ENCODE data around the gene EXOG.

Gene EXOG

GRCh38 chr3:38549957-38550840, 54.1 kb downstream of the EXOG start:
- H3K36me3 ChIP-seq (ENCODE audit: control insufficient read depth in 1 of 2, insufficient read depth in 2 of 2, low read length in 2 of 2), result no peaks in the 10 kb centered on the region
- WGBS (ENCODE audit: extremely low coverage, insufficient coverage, insufficient read length), result no CpG with 5 or more reads among the region's 33 CpGs
- H4K8ac ChIP-seq (ENCODE audit: low read depth, low read length), result no peak overlapping the region

DNA sequence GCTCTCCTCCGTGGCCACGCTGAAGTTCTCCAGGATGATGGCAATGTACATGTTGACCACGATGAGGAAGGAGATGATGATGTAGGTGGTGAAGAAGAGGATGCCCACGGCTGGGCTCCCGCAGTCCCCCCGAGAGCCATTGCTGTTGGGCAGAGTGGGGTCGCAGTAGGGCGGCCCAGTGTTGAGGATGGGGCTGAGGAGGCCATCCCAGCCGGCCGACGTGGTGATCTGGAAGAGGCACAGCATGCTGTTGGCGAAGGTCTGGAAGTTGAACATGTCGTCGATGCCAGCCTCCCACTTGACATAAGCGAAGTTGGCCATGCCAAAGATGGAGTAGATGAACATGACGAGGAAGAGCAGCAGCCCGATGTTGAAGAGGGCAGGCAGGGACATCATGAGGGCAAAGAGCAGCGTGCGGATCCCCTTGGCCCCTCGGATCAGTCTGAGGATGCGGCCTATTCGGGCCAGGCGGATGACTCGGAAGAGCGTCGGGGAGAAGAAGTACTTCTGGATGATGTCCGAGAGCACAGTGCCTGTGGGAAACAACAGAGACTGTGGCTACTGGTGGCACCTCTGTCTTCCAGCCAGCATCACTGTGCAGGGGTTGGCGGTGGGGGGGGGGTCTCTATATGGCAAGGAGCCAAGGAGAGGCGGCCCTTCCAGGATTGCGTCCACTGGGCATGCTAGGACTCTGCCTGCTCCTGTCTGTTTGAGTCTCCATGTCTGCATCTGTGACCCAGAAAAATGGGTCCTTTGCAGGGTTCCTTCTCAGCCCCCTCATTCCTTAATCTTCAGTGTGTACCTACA, 55.1 kb downstream of the EXOG start:
- Histone ChIP-seq H3K18ac (ENCODE audit: low read length) (no peak overlapping the region), H4K8ac (ENCODE audit: low read depth, low read length) (no peak overlapping the region), H2BK12ac (ENCODE audit: low read length) (no peak overlapping the region), H3K4me2 (ENCODE audit: low read length) (no peak overlapping the region), H3K4me1 (ENCODE audit: control insufficient read depth in 1 of 2, insufficient read depth in 2 of 2, low read length in 2 of 2) (peaks cover 8 to 10% of the 10 kb centered on the region in 2 experiments), H3K9me3 (ENCODE audit: insufficient read depth, low read depth, low read length) (peaks cover 3% of the 10 kb centered on the region), H3K27ac (ENCODE audit: low read depth, low read length) (no peak overlapping the region), H3K23ac (ENCODE audit: low read length) (no peak overlapping the region), H3K9ac (ENCODE audit: low read length) (no peak overlapping the region), H3K4me3 (ENCODE audit: low read depth, low read length) (no peak overlapping the region), H3K4ac (ENCODE audit: low read depth, low read length) (no peak overlapping the region), H3K79me1 (ENCODE audit: low read length) (no peaks in the 10 kb centered on the region), H4K12ac (ENCODE audit: low read depth, low read length) (no peak overlapping the region), H3K27me3 (ENCODE audit: insufficient read depth, low read length) (no peaks in the 10 kb centered on the region), H4K91ac (ENCODE audit: low read depth, low read length) (no peak overlapping the region), H2AK5ac (ENCODE audit: low read length) (no peak overlapping the region), H3K79me2 (ENCODE audit: control insufficient read depth, insufficient read depth, low read length, poor library complexity) (no peaks in the 10 kb centered on the region), H2BK120ac (ENCODE audit: insufficient read depth, low read length, poor library complexity) (no peak overlapping the region), H2BK5ac (ENCODE audit: low read depth, low read length, poor library complexity) (no peak overlapping the region), H3K14ac (ENCODE audit: low read length) (no peak overlapping the region), H3K36me3 (ENCODE audit: control insufficient read depth in 1 of 2, insufficient read depth in 2 of 2, low read length in 2 of 2) (no peaks in the 10 kb centered on the region), H2AFZ (ENCODE audit: insufficient read depth, low read length, poor library complexity) (no peak overlapping the region)
- no CpG with 5 or more reads among the region's 30 CpGs for WGBS (ENCODE audit: extremely low coverage, insufficient coverage, insufficient read length)
- no peak for DNase-seq

More at GRCh38 chr3:38549957-38550840, 54.1 kb downstream of the EXOG start:
- peaks cover 3% of the 10 kb centered on the region for H3K9me3 ChIP-seq (ENCODE audit: insufficient read depth, low read depth, low read length)
- no peak overlapping the region for H4K12ac ChIP-seq (ENCODE audit: low read depth, low read length)
- H3K79me2 ChIP-seq (ENCODE audit: control insufficient read depth, insufficient read depth, low read length, poor library complexity), result no peaks in the 10 kb centered on the region
- no peak overlapping the region for H3K27ac ChIP-seq (ENCODE audit: low read depth, low read length)
- no peak overlapping the region for H4K91ac ChIP-seq (ENCODE audit: low read depth, low read length)
- H3K4me1 ChIP-seq (ENCODE audit: control insufficient read depth in 1 of 2, insufficient read depth in 2 of 2, low read length in 2 of 2), result peaks cover 8 to 10% of the 10 kb centered on the region in 2 experiments
- H3K18ac ChIP-seq (ENCODE audit: low read length), result no peak overlapping the region
- no peak overlapping the region for H2BK12ac ChIP-seq (ENCODE audit: low read length)
- no peaks in the 10 kb centered on the region for H3K27me3 ChIP-seq (ENCODE audit: insufficient read depth, low read length)
- no peak overlapping the region for H3K4me3 ChIP-seq (ENCODE audit: low read depth, low read length)
- H3K79me1 ChIP-seq (ENCODE audit: low read length), result no peaks in the 10 kb centered on the region
- no peak for DNase-seq
- H2BK120ac ChIP-seq (ENCODE audit: insufficient read depth, low read length, poor library complexity), result no peak overlapping the region
- no peak overlapping the region for H2AK5ac ChIP-seq (ENCODE audit: low read length)
- no peak overlapping the region for H2AFZ ChIP-seq (ENCODE audit: insufficient read depth, low read length, poor library complexity)
- no peak overlapping the region for H3K4me2 ChIP-seq (ENCODE audit: low read length)
- H3K14ac ChIP-seq (ENCODE audit: low read length), result no peak overlapping the region
- no peak overlapping the region for H3K23ac ChIP-seq (ENCODE audit: low read length)
- no peak overlapping the region for H2BK5ac ChIP-seq (ENCODE audit: low read depth, low read length, poor library complexity)
- H3K4ac ChIP-seq (ENCODE audit: low read depth, low read length), result no peak overlapping the region
- no peak overlapping the region for H3K9ac ChIP-seq (ENCODE audit: low read length)

DNA sequence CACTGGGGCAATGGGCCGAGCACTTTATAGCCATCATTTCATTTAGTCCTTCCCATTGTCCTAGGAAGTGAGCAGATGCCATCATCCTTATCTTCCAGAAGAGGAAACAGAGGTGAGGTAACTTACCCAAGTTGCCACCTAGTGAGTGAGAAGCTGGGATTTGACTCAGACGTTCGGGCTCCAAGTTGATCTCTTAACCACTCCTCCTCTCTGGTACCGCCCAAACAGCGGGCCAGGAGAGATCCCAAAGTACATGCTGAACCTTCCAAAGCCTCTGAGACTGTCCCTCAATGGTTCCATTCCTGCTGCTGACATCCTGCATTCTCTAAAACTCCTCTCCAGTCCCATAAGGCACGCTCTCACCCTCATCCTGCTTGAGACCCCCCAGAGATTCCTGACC, 56.2 kb downstream of the EXOG start:
- H4K12ac ChIP-seq (ENCODE audit: low read depth, low read length), result no peak overlapping the region
- H3K4me1 ChIP-seq (ENCODE audit: control insufficient read depth in 1 of 2, insufficient read depth in 2 of 2, low read length in 2 of 2), result peaks cover 8 to 10% of the 10 kb centered on the region in 2 experiments
- H3K27ac ChIP-seq (ENCODE audit: low read depth, low read length), result no peak overlapping the region
- H3K14ac ChIP-seq (ENCODE audit: low read length), result no peak overlapping the region
- H3K4ac ChIP-seq (ENCODE audit: low read depth, low read length), result no peak overlapping the region
- no peak overlapping the region for H4K91ac ChIP-seq (ENCODE audit: low read depth, low read length)
- peaks cover 5% of the 10 kb centered on the region for H3K9me3 ChIP-seq (ENCODE audit: insufficient read depth, low read depth, low read length)
- no peak overlapping the region for H2BK5ac ChIP-seq (ENCODE audit: low read depth, low read length, poor library complexity)
- no CpG with 5 or more reads among the region's 6 CpGs for WGBS (ENCODE audit: extremely low coverage, insufficient coverage, insufficient read length)
- no peaks in the 10 kb centered on the region for H3K79me2 ChIP-seq (ENCODE audit: control insufficient read depth, insufficient read depth, low read length, poor library complexity)
- no peak overlapping the region for H3K23ac ChIP-seq (ENCODE audit: low read length)
- no peak overlapping the region for H3K18ac ChIP-seq (ENCODE audit: low read length)
- H2AFZ ChIP-seq (ENCODE audit: insufficient read depth, low read length, poor library complexity), result no peak overlapping the region
- H3K36me3 ChIP-seq (ENCODE audit: control insufficient read depth in 1 of 2, insufficient read depth in 2 of 2, low read length in 2 of 2), result no peaks in the 10 kb centered on the region
- H3K27me3 ChIP-seq (ENCODE audit: insufficient read depth, low read length), result no peaks in the 10 kb centered on the region
- no peak overlapping the region for H3K4me3 ChIP-seq (ENCODE audit: low read depth, low read length)
- no peak overlapping the region for H3K9ac ChIP-seq (ENCODE audit: low read length)
- H2AK5ac ChIP-seq (ENCODE audit: low read length), result no peak overlapping the region
- no peak overlapping the region for H3K4me2 ChIP-seq (ENCODE audit: low read length)
- H4K8ac ChIP-seq (ENCODE audit: low read depth, low read length), result no peak overlapping the region
- H2BK120ac ChIP-seq (ENCODE audit: insufficient read depth, low read length, poor library complexity), result no peak overlapping the region
- DNase-seq, result no peak
- H2BK12ac ChIP-seq (ENCODE audit: low read length), result no peak overlapping the region
- no peaks in the 10 kb centered on the region for H3K79me1 ChIP-seq (ENCODE audit: low read length)

DNA sequence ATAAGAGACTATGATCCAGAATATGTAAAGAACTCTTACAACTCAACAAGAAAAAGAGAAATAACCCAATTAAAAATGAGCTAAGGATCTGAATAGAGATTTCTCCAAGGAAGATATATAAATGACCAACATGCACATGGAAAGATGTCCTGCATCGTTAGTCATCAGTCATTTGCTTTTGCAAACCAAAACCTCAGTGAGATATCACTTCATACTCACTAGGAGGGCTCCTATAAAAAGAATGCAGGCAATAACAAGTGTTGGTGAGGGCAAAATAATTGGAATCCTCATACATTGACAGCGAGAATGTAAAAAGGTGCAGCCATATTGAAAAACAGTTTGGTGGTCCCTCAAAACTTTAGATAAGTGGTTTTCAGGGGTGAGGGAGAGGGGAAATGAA, 56.9 kb downstream of the EXOG start:
- Histone ChIP-seq H3K27ac (ENCODE audit: low read depth, low read length) (no peak overlapping the region), H3K36me3 (ENCODE audit: control insufficient read depth in 1 of 2, insufficient read depth in 2 of 2, low read length in 2 of 2) (no peaks in the 10 kb centered on the region), H2AK5ac (ENCODE audit: low read length) (no peak overlapping the region), H2BK5ac (ENCODE audit: low read depth, low read length, poor library complexity) (no peak overlapping the region), H3K4me2 (ENCODE audit: low read length) (no peak overlapping the region), H4K91ac (ENCODE audit: low read depth, low read length) (no peak overlapping the region), H3K14ac (ENCODE audit: low read length) (no peak overlapping the region), H3K4ac (ENCODE audit: low read depth, low read length) (no peak overlapping the region), H3K9ac (ENCODE audit: low read length) (no peak overlapping the region), H3K4me3 (ENCODE audit: low read depth, low read length) (no peak overlapping the region), H2BK120ac (ENCODE audit: insufficient read depth, low read length, poor library complexity) (no peak overlapping the region), H4K12ac (ENCODE audit: low read depth, low read length) (no peak overlapping the region), H3K4me1 (ENCODE audit: control insufficient read depth in 1 of 2, insufficient read depth in 2 of 2, low read length in 2 of 2) (peaks cover 5% of the 10 kb centered on the region in 2 experiments), H2BK12ac (ENCODE audit: low read length) (no peak overlapping the region), H3K18ac (ENCODE audit: low read length) (no peak overlapping the region), H2AFZ (ENCODE audit: insufficient read depth, low read length, poor library complexity) (no peak overlapping the region), H3K23ac (ENCODE audit: low read length) (no peak overlapping the region), H3K9me3 (ENCODE audit: insufficient read depth, low read depth, low read length) (peaks cover 6% of the 10 kb centered on the region), H3K79me2 (ENCODE audit: control insufficient read depth, insufficient read depth, low read length, poor library complexity) (no peaks in the 10 kb centered on the region), H4K8ac (ENCODE audit: low read depth, low read length) (no peak overlapping the region), H3K79me1 (ENCODE audit: low read length) (no peaks in the 10 kb centered on the region), H3K27me3 (ENCODE audit: insufficient read depth, low read length) (no peaks in the 10 kb centered on the region)
- no peak for DNase-seq
- no CpG with 5 or more reads among the region's 2 CpGs for WGBS (ENCODE audit: extremely low coverage, insufficient coverage, insufficient read length)
